B cell (primary cell): ENCODE results near the gene SAFB.

ENCODE experiments used
- CTCF ChIP-seq: fragments of 200-600 bp; IDR thresholded peaks from one replicate; pipeline ENCODE4 v1.8.0; 2022; ENCODE audit warnings: antibody characterized with exemption, mild to moderate bottlenecking
- EZH2 ChIP-seq: IDR thresholded peaks from 2 replicates; pipeline ENCODE4 v1.6.1; 2012; ENCODE audit warnings: borderline replicate concordance, low read depth, mild to moderate bottlenecking, moderate library complexity, low read length; ENCODE audit not compliant: insufficient read depth, poor library complexity, severe bottlenecking

GRCh38 chr19:5588441-5588840, 34.4 kb upstream of the SAFB start:
- TF ChIP-seq CTCF (no peak), EZH2 (no peak)
